HG02885 (cell line): ENCODE measurements around the gene TMEM253.

Experiments used
- ATAC-seq: cut with Tn5 transposase; IDR thresholded peaks from one replicate; pipeline ENCODE4 v1.9.1; 2021; ENCODE audit warnings: mild to moderate bottlenecking; ENCODE audit not compliant: unreplicated experiment, poor library complexity

TMEM253 gene

GRCh38 chr14:21100931-21101330 lies at the start of gene TMEM253:
Gene TMEM253 (plus strand): TSS chr14:21101066. CDS start chr14:21101344, 278 bp downstream.
- no peak for ATAC-seq

GRCh38 chr14:21053184-21054122 lies 47.4 kb upstream of the TMEM253 start:
- ATAC-seq = no peak

DNA sequence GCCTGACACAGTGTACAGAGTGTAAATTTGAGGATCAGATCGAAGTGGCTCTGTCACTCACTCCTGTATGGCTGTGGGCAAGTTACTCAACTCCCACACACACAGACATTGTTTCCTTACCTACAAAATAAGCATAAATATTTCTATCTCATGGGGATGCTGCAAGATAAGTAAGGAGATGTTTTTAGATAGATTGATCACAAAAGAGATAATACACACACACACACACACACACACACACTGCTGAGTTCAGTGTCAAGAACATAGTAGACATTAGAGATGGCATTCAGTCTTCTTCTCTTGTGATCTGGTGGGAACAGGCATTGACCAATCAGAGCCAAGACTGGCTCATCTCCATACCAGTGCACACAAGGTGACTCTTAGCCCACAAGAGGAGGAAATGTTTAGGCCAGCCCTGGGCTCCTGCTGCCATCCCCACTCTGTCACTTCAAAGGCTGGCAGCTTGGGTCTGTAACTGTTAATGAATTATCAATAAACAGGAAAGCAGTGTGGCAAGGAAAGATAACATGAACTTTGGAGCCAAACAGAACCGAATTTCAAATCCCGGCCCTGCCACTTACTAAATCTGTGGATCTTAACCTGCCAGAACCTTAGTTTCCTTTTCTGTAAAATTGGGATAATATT lies 46.6 kb upstream of the TMEM253 start:
- ATAC-seq = no peak

- no peak for ATAC-seq
Observed at GRCh38 chr14:21054768-21055145, 46.1 kb upstream of the TMEM253 start.

GRCh38 chr14:21055432-21056117 lies 45.3 kb upstream of the TMEM253 start:
- ATAC-seq = no peak

GRCh38 chr14:21056520-21057163 lies 44.2 kb upstream of the TMEM253 start:
- no peak for ATAC-seq

GRCh38 chr14:21057803-21058675 lies 42.8 kb upstream of the TMEM253 start, which contains the start of gene RNASE8:
Gene RNASE8 (plus strand): TSS chr14:21057822. CDS start chr14:21057893, 71 bp downstream.
- no peak for ATAC-seq

GRCh38 chr14:21058903-21059302 lies 42.0 kb upstream of the TMEM253 start:
- no peak for ATAC-seq

DNA sequence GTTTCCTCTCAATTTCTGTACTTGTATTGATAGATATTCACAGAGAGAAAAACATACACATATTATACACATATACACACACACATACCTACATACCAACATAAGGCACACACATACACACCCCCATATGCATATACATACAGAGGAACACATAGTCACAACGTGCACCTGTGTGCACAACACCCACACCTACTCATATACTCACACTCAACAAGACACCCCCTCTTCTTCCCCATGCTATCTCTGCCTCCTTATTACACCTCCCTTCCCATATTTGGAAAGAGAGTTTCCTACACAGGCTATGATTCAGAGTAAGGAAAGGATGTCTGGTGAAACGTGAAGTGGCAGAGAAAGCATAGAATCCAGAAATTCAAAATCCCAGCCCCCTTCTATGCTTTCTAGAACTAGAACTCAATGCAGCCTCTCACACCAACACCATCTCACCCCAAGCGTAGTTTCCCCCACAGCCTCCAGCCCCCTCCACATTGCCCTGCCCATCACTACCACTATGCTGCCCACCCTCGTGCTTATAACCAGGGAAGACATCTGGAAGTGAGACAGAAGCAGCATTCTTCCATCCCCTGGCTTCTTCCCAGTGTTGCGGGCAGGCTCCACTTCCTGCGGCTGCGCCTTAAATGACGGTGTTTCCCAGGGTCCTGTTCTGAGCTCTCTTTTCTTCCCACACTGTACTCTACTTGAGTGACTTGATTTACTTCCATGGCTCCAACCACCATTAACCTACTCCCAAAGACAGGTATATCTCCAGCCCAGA lies 40.8 kb upstream of the TMEM253 start:
- no peak for ATAC-seq

DNA sequence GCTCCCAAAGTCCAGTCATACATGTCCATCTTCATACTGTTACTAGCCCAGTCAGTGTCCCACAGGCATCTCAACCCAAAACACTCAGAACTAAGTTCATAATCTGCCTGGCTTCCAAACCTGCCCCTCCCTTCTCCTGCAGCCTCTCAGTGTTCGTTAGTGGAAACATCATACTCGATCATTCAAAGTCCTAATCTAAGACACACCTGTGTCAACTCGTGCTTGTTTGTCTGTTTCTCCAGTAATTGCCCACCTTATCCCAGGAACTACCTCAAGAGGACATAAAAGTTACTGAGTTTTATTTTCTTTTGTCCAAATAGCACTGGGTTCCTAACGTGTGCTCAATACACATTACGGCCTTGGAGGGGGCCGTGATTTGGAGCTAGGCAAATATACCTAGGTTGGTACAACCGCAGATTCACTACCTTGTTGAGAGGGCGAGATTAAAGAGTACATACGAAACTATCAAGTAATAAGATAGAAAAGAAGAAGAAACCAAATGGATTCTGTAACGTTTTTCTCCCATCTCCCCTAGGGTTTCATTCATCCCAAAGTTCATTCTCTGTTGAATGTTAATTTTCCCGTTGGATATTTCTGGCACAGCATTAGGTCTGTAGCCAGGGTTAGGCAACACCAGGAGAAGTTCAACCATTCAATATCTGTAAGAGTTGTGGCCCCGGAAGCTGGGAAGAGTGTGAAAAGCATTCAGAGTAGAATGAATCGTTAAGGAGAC lies 40.1 kb upstream of the TMEM253 start:
- ATAC-seq = no peak

- no peak for ATAC-seq
Observed at GRCh38 chr14:21061347-21061668, 39.6 kb upstream of the TMEM253 start.

DNA sequence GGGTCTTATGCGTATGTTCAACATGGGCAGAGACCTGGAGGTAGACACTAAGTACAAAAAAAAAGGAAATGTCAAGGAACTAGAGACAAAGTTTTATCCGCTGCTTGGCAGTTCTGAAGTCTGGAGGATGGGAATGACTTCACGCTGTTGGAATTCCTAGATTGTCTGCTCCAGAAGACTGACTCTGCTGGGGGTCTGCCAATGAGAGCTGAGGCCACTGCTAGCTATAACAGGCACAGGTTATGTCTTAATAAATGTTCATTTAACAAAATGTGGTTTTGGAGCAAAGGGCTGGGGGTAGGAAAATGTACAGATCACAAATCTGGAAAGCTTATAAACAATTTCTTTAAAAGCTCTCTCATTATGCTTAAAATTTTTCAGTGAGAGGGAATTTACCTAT lies 37.4 kb upstream of the TMEM253 start:
- no peak for ATAC-seq

DNA sequence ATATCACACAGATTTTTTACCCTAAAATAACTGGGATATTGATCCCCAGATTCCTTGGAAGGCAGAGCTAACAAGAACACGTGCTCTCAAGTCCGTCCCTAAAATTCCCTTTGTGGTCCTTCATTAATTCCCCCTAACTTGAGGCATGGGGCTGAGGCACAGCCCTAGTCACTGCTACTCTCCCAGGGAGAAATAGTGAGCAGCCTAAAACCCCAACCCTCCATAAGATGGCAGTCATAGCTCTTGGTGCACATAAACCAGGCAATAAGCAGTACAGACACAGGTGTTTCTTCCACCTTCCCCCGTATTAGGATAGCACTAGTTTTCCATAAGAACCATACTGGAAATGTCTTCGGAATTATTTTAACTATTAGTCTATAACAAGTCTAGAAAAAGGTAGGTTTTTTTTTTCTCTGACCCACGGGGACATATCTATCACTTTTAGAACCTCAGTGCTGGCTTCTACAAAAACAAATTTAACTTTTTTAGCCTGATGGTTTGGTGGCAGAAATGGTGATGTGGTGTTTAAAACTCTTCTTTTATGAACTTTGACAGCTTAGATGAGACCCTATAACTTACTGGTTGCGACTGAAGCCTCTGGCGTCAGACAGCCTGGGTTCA lies 33.9 kb upstream of the TMEM253 start:
- ATAC-seq = no peak

DNA sequence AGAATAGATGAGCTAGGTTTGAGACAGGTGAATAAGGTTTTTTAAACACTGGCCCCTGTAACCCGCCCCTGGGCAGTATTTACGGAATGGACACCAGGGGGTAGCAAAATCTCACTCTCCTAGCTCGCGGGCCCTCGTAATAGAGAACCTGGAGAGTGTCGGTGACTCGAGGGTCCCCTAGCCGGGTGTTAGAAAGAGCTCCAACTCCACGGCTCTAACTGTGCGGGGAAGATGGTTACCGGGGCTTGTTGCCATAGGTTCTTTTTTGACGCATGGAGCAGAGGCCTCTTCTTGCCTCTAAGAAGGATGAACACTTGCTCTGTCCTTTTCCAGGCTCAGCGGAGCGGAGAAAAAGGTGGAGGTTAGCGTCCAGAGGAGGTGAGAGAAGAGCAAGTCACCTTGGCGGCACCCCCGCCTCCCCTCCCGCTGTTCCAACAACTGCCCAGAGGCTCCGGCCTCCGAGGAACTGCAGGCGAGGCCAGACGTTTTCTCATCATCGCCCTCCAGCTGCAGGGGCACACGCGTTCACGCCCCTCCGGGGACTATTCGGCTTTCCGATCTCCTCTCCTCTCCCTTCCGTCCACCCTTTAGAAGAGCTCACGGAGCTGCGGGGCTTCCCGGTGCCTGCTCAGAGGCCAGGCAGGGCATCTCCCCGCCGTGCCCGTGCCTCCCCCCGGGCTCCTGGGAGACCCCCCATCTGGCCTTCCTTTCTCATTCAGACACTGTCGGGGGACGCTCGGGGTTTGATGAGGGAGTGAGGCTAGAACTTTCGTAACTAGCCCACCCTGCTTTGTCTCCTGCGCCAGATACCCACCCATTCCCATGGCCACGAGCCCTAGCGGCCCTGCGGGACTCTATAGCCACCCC lies 32.1 kb upstream of the TMEM253 start:
- no peak for ATAC-seq

DNA sequence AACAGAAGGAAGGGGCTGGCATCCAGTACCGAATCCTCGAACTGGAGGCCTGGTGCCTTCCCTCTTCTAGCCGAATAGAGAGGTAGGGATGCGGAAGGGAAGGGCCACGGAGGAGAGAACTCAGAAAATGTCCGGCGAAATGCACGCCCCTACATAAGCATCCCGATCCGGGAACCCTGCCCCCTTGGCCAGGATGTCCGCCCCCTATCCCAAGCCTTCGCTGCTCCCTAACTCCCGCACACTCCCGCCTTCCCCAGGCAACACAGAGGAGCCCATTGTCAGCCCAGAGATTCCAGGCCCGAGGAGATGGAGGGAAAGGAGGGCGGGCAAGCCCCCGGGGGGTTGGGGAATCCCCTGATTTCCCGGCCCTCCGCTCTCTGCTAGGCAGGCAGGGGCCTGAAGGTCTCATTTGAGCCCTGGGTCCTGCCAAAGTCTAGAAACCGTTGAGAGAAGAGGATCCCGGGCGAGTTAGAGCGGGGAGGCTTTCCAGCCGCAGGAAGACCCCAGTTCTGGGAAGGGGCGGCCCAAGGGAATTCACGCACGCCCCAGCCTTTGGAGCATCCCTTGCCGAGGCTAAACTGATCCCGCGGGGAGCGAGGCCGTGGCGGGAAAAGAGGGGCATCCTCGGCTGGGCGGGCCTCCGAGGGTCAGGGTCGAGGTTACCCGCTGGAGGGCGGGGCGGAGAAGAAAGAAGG lies 31.3 kb upstream of the TMEM253 start:
- ATAC-seq = no peak

GRCh38 chr14:21070083-21070609 lies 30.7 kb upstream of the TMEM253 start, which contains the start of gene ARHGEF40:
Gene ARHGEF40 (plus strand): TSS chr14:21070304. CDS start chr14:21070397, 93 bp downstream.
- ATAC-seq = no peak
